ENCODE data around the gene DYNC2H1.

Gene DYNC2H1

DNA sequence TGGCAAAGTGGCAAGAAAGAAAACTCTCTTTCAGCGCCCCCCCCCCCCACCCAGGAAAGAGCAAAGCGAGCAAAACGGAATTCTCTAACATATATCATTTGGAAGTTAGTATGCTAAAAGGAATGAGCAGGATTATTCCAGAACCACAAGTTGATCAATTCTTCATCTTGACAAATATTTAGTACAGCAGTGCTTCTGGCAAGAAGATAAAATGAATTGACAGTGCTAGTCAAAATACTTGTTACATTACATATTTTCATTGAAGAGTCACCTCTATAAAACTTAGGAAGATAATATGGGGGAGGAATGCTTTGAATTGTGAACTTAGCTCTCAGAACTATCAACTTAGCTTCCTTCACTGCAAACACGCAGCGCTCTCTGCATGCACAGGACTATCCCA lies 377.4 kb downstream of the DYNC2H1 start:
- no CpG with 5 or more reads among the region's 5 CpGs for WGBS (ENCODE audit: insufficient coverage)
- ChIA-PET CTCF (no interaction called here), POLR2A (no interaction called here)
- no peak for DNase-seq
- Histone ChIP-seq H3K9me3 (ENCODE audit: control extremely low read depth in 1 of 5, control insufficient read depth in 4 of 5, insufficient read depth in 2 of 5, low read depth in 1 of 5, low read length in 4 of 5) (peaks cover 0 to 2% (median under 1%) of the 10 kb centered on the region in 5 experiments), H3K27me3 (replicated peaks in 2 of 5; ENCODE audit: control insufficient read depth in 4 of 5, insufficient read depth in 5 of 5, low read length in 4 of 5) (no peaks in the 10 kb centered on the region), H3K4me1 (ENCODE audit: control extremely low read depth in 1 of 4, control insufficient read depth in 4 of 4, insufficient read depth in 4 of 4, low read length in 3 of 4) (no peaks in the 10 kb centered on the region), H3K27ac (ENCODE audit: insufficient read depth in 1 of 2, low read depth in 1 of 2, low read length in 2 of 2, poor library complexity in 1 of 2, severe bottlenecking in 2 of 2) (no peak overlapping the region), H3K4me3 (ENCODE audit: control insufficient read depth in 1 of 7, extremely low read depth in 1 of 7, insufficient read depth in 4 of 7, low read depth in 2 of 7, low read length in 6 of 7) (no peak overlapping the region), H3K36me3 (ENCODE audit: control insufficient read depth in 4 of 4, insufficient read depth in 4 of 4, low read length in 3 of 4) (no peaks in the 10 kb centered on the region)

DNA sequence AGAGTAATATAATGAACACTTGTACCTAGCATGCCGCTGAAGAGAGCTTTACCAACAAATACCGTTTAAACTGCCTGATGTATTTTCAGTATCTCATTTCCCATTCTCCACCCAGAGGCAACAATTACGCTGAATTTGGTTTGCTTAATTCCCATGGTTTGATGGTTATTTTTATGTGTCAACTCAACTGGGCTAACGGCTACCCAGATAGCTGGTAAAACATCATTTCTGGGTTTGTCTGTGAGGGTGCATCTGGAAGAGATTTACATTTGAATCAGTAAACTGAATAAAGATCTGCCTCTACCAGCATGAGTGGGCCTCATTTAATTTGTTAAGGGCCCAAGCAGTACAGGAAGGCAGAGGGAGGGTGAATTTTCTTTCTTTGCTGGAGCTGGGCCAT lies 377.9 kb downstream of the DYNC2H1 start:
- H3K4me1 ChIP-seq (ENCODE audit: control extremely low read depth in 1 of 4, control insufficient read depth in 4 of 4, insufficient read depth in 4 of 4, low read length in 3 of 4): no peaks in the 10 kb centered on the region
- ChIA-PET POLR2A (no interaction called here), CTCF (no interaction called here)
- no peak overlapping the region for H3K4me3 ChIP-seq (ENCODE audit: control insufficient read depth in 1 of 7, extremely low read depth in 1 of 7, insufficient read depth in 4 of 7, low read depth in 2 of 7, low read length in 6 of 7)
- H3K36me3 ChIP-seq (ENCODE audit: control insufficient read depth in 4 of 4, insufficient read depth in 4 of 4, low read length in 3 of 4): no peaks in the 10 kb centered on the region
- H3K9me3 ChIP-seq (ENCODE audit: control extremely low read depth in 1 of 5, control insufficient read depth in 4 of 5, insufficient read depth in 2 of 5, low read depth in 1 of 5, low read length in 4 of 5): peaks cover 0 to 2% (median 1%) of the 10 kb centered on the region in 5 experiments
- DNase-seq: no peak
- no peaks in the 10 kb centered on the region for H3K27me3 ChIP-seq (replicated peaks in 2 of 5; ENCODE audit: control insufficient read depth in 4 of 5, insufficient read depth in 5 of 5, low read length in 4 of 5)
- no peak overlapping the region for H3K27ac ChIP-seq (ENCODE audit: insufficient read depth in 1 of 2, low read depth in 1 of 2, low read length in 2 of 2, poor library complexity in 1 of 2, severe bottlenecking in 2 of 2)
- WGBS (ENCODE audit: insufficient coverage): 100% methylated on average over 1 of the region's 4 CpGs

DNA sequence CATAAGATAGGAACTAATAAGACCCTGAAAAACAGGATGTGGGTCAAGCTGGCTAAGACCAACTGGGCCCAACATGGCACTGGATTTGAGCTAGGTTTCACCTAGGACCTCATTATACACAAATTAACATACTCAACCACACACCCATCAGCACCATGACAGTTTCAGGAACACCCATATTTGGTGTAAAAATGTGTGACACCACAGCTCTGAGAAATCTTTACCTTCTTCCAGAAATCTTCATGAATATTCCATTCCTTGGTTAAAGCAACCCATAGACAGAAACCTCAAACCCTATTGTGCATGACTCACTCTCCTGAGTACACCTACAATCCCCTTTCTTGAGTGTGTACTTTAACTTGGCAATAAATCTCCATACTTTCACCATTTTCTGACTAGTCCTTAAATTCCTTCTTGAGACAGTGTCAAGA lies 378.8 kb downstream of the DYNC2H1 start:
- Histone ChIP-seq H3K9me3 (ENCODE audit: control extremely low read depth in 1 of 5, control insufficient read depth in 4 of 5, insufficient read depth in 2 of 5, low read depth in 1 of 5, low read length in 4 of 5) (peaks cover 0 to 2% (median 1%) of the 10 kb centered on the region in 5 experiments), H3K36me3 (ENCODE audit: control insufficient read depth in 4 of 4, insufficient read depth in 4 of 4, low read length in 3 of 4) (no peaks in the 10 kb centered on the region), H3K4me3 (ENCODE audit: control insufficient read depth in 1 of 7, extremely low read depth in 1 of 7, insufficient read depth in 4 of 7, low read depth in 2 of 7, low read length in 6 of 7) (no peak overlapping the region), H3K27me3 (replicated peaks in 2 of 5; ENCODE audit: control insufficient read depth in 4 of 5, insufficient read depth in 5 of 5, low read length in 4 of 5) (no peaks in the 10 kb centered on the region), H3K27ac (ENCODE audit: insufficient read depth in 1 of 2, low read depth in 1 of 2, low read length in 2 of 2, poor library complexity in 1 of 2, severe bottlenecking in 2 of 2) (no peak overlapping the region), H3K4me1 (ENCODE audit: control extremely low read depth in 1 of 4, control insufficient read depth in 4 of 4, insufficient read depth in 4 of 4, low read length in 3 of 4) (no peaks in the 10 kb centered on the region)
- POLR2A ChIA-PET: no interaction called here
- no peak for DNase-seq
- CTCF ChIA-PET: no interaction called here

DNA sequence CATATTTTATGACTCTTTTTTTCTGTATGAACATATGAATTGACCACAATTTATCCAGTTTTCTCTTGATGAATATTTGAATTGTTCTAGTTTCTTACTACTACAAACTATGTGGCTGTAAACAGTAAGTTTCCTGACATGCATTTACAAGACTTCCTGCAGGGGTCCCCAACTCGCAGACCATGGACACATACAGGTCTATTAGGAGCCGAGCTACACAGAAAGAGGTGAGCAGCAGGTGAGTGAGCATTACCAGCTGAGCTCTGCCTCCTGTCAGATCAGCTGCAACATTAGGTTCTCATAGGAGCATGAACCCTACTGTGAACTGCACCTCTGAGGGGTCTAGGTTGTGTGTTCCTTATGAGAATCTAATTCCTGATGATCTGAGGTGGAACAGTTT lies 379.4 kb downstream of the DYNC2H1 start:
- ChIA-PET POLR2A (no interaction called here), CTCF (no interaction called here)
- Histone ChIP-seq H3K36me3 (ENCODE audit: control insufficient read depth in 4 of 4, insufficient read depth in 4 of 4, low read length in 3 of 4) (no peaks in the 10 kb centered on the region), H3K4me3 (ENCODE audit: control insufficient read depth in 1 of 7, extremely low read depth in 1 of 7, insufficient read depth in 4 of 7, low read depth in 2 of 7, low read length in 6 of 7) (no peak overlapping the region), H3K9me3 (ENCODE audit: control extremely low read depth in 1 of 5, control insufficient read depth in 4 of 5, insufficient read depth in 2 of 5, low read depth in 1 of 5, low read length in 4 of 5) (peaks cover 0 to 2% (median 1%) of the 10 kb centered on the region in 5 experiments), H3K27me3 (replicated peaks in 2 of 5; ENCODE audit: control insufficient read depth in 4 of 5, insufficient read depth in 5 of 5, low read length in 4 of 5) (no peaks in the 10 kb centered on the region), H3K27ac (ENCODE audit: insufficient read depth in 1 of 2, low read depth in 1 of 2, low read length in 2 of 2, poor library complexity in 1 of 2, severe bottlenecking in 2 of 2) (no peak overlapping the region), H3K4me1 (ENCODE audit: control extremely low read depth in 1 of 4, control insufficient read depth in 4 of 4, insufficient read depth in 4 of 4, low read length in 3 of 4) (no peaks in the 10 kb centered on the region)
- 100% methylated on average over 2 of the region's 2 CpGs for WGBS (ENCODE audit: insufficient coverage)
- DNase-seq: no peak

DNA sequence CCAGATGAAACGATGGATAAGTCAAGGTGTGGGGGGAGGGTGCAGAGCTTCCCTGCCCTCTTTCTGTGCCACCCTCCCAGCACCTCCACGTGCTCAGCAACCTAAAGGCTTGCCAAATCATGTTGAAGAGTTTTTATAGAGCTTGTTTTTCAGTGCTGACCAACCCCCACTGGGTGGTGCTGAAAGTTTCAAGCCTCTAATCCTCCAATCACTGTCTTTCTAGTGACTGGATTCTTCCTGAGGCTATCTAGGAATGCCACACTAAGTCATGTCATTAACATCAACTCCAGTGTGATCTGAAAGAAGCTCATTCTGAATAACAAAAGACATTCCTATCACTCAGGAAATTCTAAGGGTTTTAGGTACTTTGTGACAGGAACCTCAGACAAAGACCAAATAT lies 382.6 kb downstream of the DYNC2H1 start:
- no peak for DNase-seq
- H3K27me3 ChIP-seq (replicated peaks in 2 of 5; ENCODE audit: control insufficient read depth in 4 of 5, insufficient read depth in 5 of 5, low read length in 4 of 5): no peaks in the 10 kb centered on the region
- H3K4me3 ChIP-seq (ENCODE audit: control insufficient read depth in 1 of 7, extremely low read depth in 1 of 7, insufficient read depth in 4 of 7, low read depth in 2 of 7, low read length in 6 of 7): no peak overlapping the region
- H3K27ac ChIP-seq (ENCODE audit: insufficient read depth in 1 of 2, low read depth in 1 of 2, low read length in 2 of 2, poor library complexity in 1 of 2, severe bottlenecking in 2 of 2): no peak overlapping the region
- H3K36me3 ChIP-seq (ENCODE audit: control insufficient read depth in 4 of 4, insufficient read depth in 4 of 4, low read length in 3 of 4): no peaks in the 10 kb centered on the region
- WGBS (ENCODE audit: insufficient coverage): 67% methylated on average over 1 of the region's 2 CpGs
- ChIA-PET POLR2A (no interaction called here), CTCF (no interaction called here)
- no peaks in the 10 kb centered on the region for H3K4me1 ChIP-seq (ENCODE audit: control extremely low read depth in 1 of 4, control insufficient read depth in 4 of 4, insufficient read depth in 4 of 4, low read length in 3 of 4)
- peaks cover 0 to 2% (median 1%) of the 10 kb centered on the region in 5 experiments for H3K9me3 ChIP-seq (ENCODE audit: control extremely low read depth in 1 of 5, control insufficient read depth in 4 of 5, insufficient read depth in 2 of 5, low read depth in 1 of 5, low read length in 4 of 5)

DNA sequence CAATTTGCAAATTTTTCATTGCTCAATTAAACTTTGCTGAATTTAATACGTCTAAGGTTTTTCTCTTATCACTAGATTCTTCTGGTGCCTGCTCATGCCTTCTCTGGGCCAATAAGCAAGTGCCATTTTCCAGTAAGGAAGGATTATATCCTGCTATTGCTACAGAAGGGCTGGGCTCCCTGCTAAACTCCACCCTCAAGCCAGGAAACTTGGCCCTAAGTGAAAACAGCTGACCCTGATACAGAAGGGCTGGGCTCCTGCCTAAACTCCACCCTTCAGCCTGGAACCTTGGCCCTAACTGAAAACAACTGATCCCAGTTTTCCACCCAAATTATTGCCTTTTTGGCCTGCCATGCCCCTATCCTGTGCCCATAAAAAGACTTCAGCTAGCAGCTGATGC lies 385.3 kb downstream of the DYNC2H1 start:
- H3K4me3 ChIP-seq (ENCODE audit: control insufficient read depth in 1 of 7, extremely low read depth in 1 of 7, insufficient read depth in 4 of 7, low read depth in 2 of 7, low read length in 6 of 7): no peak overlapping the region
- H3K36me3 ChIP-seq (ENCODE audit: control insufficient read depth in 4 of 4, insufficient read depth in 4 of 4, low read length in 3 of 4): no peaks in the 10 kb centered on the region
- CTCF ChIA-PET: no interaction called here
- H3K27ac ChIP-seq (ENCODE audit: insufficient read depth in 1 of 2, low read depth in 1 of 2, low read length in 2 of 2, poor library complexity in 1 of 2, severe bottlenecking in 2 of 2): no peak overlapping the region
- POLR2A ChIA-PET: no interaction called here
- no CpG with 5 or more reads among the region's 1 CpG for WGBS (ENCODE audit: insufficient coverage)
- no peak for DNase-seq
- H3K27me3 ChIP-seq (replicated peaks in 2 of 5; ENCODE audit: control insufficient read depth in 4 of 5, insufficient read depth in 5 of 5, low read length in 4 of 5): peaks cover 0 to 2% (median 0%) of the 10 kb centered on the region in 5 experiments
- H3K4me1 ChIP-seq (ENCODE audit: control extremely low read depth in 1 of 4, control insufficient read depth in 4 of 4, insufficient read depth in 4 of 4, low read length in 3 of 4): no peaks in the 10 kb centered on the region
- H3K9me3 ChIP-seq (ENCODE audit: control extremely low read depth in 1 of 5, control insufficient read depth in 4 of 5, insufficient read depth in 2 of 5, low read depth in 1 of 5, low read length in 4 of 5): peaks cover 0 to 2% (median 0%) of the 10 kb centered on the region in 5 experiments

DNA sequence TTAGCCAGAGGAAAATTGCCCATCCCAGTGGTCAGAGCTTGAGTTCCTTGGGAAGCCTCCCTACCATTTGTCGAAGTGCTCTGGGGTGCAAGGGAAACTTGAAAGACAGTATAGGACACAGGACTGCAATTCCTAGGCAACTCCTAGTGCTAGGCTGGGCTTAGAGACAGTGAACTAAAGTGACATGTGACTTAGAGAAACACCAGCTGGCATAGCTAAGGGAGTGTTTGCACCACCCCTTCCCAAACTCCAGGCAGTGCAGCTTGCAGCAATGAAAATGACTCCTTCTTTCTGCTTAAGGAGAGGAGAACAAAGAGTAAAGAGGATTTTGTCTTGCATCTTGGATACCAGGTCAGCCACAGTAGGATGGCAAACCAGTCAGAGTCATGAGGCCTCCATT lies 388.0 kb downstream of the DYNC2H1 start:
- no peak for DNase-seq
- no peaks in the 10 kb centered on the region for H3K36me3 ChIP-seq (ENCODE audit: control insufficient read depth in 4 of 4, insufficient read depth in 4 of 4, low read length in 3 of 4)
- POLR2A ChIA-PET: no interaction called here
- H3K9me3 ChIP-seq (ENCODE audit: control extremely low read depth in 1 of 5, control insufficient read depth in 4 of 5, insufficient read depth in 2 of 5, low read depth in 1 of 5, low read length in 4 of 5): no peaks in the 10 kb centered on the region
- H3K4me1 ChIP-seq (ENCODE audit: control extremely low read depth in 1 of 4, control insufficient read depth in 4 of 4, insufficient read depth in 4 of 4, low read length in 3 of 4): no peaks in the 10 kb centered on the region
- WGBS (ENCODE audit: insufficient coverage): 100% methylated on average over 1 of the region's 1 CpG
- H3K4me3 ChIP-seq (ENCODE audit: control insufficient read depth in 1 of 7, extremely low read depth in 1 of 7, insufficient read depth in 4 of 7, low read depth in 2 of 7, low read length in 6 of 7): no peak overlapping the region
- H3K27ac ChIP-seq (ENCODE audit: insufficient read depth in 1 of 2, low read depth in 1 of 2, low read length in 2 of 2, poor library complexity in 1 of 2, severe bottlenecking in 2 of 2): no peak overlapping the region
- H3K27me3 ChIP-seq (replicated peaks in 2 of 5; ENCODE audit: control insufficient read depth in 4 of 5, insufficient read depth in 5 of 5, low read length in 4 of 5): peaks cover 0 to 2% (median 0%) of the 10 kb centered on the region in 5 experiments
- CTCF ChIA-PET: no interaction called here

Measured in common myeloid progenitor, CD34-positive (primary cell).